NCI-H2196 treated with DMSO at 0.1 percent for 48 hours (cell line): Measurements from ENCODE around the gene GAB3.

Experiments used
- DNase-seq: peaks from one replicate; lab custom pipeline; 2025; ENCODE audit not compliant: unreplicated experiment; lab: John Stamatoyannopoulos, UW

GAB3 gene

GRCh38 chrX:154751203-154751668 is 359 bp upstream of the GAB3 start:
- DNase-seq = no peak

- no peak for DNase-seq
These were observed 1.0 kb downstream of the GAB3 start for GRCh38 chrX:154749856-154750255.

GRCh38 chrX:154748712-154749339 is 2.1 kb downstream of the GAB3 start:
- DNase-seq = peak; percentile 4

DNA sequence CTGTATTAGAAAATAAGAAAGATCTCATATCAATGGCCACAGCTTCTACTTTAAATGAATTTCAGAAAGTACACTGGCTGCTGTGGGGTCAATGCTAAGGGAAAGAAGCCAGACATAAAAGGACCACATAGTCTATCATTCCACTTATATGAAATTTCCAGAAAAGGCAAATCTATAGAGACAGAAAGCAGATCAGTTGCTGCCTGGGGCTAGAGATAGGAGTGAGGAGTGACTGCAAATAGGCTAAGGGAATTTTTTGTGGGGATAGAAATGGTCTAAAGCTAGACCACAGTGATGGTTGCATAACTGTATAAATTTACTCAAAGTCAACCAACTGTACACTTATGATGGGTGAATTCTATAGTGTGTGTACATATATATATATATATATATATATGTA is 8.3 kb downstream of the GAB3 start:
- DNase-seq = no peak

DNA sequence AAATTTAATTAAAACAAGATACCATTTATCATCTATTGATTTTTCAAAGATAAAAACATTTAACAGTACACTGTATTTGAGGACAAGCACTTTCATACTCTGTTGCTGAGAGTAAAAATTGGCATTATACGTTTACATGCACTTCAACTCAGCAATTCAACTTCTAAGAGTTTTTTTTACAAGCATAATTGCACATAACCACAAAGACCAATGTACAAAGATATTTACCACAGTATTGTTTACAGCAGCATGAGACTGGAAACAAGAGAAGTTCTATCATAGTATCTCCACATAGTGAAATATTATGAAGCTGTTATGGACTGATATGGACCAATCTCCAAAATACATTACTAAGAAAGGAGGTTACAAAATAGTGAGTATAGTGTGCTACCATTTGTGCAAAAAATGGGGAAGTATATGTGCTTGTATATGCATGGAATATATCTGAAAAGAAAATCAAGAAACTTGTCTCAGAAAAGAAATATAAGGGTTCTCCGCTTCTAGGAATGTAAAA is 10.9 kb downstream of the GAB3 start:
- DNase-seq = no peak

DNA sequence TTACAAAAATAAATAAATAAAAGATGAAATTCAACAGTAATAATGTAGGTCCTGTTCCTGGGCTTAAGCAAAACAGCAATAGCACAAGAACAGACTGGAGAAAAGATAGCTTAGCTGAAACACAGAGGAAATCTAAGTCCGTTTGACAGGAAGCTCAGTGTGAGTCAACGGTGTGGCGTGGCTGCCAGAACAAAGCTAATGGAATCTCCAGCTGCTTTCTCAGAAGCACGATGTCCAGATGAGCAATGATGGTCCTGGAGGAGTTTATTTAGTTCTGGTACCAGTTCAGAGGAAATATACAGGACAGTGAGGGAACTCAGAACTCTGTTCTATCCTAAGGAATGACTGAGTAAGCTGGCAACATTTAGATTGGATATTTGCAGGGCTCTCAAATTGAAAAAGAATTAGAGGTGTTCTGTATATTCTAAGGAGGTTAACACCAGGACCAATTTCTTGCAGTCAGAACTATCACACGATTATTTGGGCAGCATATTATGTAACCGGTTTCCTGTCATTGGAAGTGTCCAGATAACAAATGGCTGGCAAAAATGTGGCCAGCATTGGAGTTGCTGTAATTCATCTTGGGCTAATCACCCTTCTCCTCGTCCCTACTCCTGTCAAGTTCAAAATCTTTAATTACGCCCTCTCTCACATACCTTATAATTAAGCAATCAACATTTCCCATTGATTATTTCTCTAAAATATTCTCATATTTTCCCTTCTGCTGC is 12.7 kb downstream of the GAB3 start:
- DNase-seq = no peak

DNA sequence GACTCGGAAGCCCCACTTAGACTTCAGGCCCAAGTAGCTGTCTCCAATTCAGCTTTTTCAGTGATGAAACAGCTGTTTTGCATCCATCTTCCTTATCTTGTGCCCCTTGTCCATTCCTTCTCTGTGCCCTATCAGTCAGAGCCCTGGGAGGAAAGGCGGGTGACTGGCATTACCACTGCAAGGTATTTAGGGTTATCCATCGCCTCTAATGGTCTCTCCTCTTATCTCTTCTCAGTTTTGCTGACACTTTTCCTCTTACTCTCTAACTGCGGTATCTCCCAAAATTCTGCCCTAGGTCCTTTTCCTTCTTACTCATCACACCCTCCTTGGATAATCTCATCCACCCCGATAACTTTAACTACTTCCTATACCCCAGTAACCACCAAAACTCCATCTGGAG is 13.7 kb downstream of the GAB3 start:
- DNase-seq = no peak

- no peak for DNase-seq
These were observed 15.0 kb downstream of the GAB3 start for GRCh38 chrX:154735695-154736393.

DNA sequence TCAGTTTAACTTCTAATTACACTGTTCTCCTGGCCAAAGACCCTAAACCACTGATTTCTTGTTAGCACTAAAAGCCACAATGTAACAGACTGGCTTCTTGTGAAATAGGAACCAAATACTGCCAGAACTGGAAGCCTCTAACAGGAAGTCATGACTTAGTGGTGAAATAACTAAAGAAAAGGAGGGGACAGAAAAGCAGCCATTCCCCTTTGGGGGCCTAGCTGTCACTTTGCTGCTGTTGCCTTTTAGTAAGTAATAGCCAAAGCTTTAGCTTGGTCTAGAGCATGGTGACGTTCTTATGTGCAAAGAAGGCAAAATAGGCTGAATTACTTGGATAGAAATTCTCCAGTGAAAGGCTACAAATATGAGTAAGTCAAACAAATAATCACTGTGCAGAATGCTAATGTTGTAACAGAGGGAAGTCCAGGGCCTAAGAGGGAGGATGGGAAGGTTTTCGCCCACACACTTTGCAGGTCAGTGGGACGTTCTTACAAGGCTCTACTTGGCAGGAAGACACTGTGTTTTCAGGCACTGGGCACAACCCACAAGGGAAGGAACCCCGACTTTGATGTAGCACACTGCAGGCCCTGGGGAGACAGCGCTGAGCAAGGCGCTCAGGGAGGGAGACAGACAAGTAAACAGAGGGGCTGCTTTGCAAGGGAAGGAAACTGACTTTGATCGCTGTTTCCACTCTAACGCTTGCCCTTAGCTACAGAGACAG is 16.7 kb downstream of the GAB3 start:
- DNase-seq = no peak

DNA sequence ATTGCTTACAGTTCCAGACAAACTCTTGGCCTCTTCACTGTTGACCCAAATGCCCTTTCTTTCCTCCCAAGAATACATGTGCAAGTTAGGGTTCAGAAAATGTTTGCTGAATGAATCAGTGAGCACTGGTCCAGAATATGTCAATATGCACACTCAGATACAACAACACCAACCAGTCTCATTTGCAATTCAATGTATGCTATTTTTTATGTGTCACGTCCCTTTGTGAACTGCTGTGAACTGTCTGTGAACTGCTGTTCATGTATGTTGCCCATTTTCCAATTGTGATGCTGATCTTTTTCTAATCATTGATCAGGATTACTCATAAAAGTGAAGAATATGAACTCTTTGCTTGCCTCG is 17.8 kb downstream of the GAB3 start:
- no peak for DNase-seq

- no peak for DNase-seq
These were observed 18.3 kb downstream of the GAB3 start for GRCh38 chrX:154732421-154733065.

DNA sequence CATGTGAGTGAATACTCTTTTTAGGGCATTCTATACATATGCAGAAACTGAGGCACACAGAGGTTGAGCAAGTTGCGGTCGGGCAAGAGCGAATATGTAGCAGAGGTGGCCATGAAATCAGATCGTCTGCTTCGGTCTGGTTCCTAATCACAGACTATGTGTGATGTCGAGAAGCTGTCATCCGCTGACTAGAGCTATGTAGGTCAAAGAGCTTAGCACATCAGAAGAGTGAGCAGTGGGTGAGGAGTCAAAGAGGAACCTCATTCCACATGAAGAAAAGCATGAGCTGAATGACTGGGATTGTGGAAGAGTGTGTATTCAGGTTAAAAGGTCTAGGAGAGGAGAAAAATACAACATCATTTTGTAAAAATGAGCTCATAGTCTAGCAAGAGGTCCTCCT is 19.0 kb downstream of the GAB3 start:
- DNase-seq = no peak

- DNase-seq = no peak
These were observed 19.7 kb downstream of the GAB3 start for GRCh38 chrX:154731184-154731583.

GRCh38 chrX:154730253-154730891 is 20.5 kb downstream of the GAB3 start:
- peak; percentile 13 for DNase-seq

- DNase-seq = no peak
These were observed 21.4 kb downstream of the GAB3 start for GRCh38 chrX:154729439-154729838.

GRCh38 chrX:154728431-154729190 is 22.3 kb downstream of the GAB3 start:
- no peak for DNase-seq

DNA sequence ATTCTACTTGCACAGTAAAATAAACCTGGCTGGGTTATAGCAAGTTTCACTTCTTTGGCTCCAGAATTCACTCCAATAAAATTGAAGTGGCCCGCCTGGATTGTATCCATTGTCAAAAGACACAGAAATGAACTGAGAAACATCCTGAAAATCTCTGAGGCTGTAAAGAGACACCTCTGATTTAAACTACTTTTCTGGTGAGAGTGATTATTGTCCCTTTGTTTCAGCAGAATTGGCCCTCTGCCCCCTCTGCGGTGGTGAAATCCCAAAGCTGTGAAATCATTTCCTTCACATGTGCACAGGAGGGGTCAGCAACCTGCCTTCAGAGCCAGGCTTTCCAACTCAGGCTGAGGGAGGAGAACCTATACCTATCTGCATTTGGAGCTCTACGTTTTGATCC is 23.0 kb downstream of the GAB3 start:
- no peak for DNase-seq

DNA sequence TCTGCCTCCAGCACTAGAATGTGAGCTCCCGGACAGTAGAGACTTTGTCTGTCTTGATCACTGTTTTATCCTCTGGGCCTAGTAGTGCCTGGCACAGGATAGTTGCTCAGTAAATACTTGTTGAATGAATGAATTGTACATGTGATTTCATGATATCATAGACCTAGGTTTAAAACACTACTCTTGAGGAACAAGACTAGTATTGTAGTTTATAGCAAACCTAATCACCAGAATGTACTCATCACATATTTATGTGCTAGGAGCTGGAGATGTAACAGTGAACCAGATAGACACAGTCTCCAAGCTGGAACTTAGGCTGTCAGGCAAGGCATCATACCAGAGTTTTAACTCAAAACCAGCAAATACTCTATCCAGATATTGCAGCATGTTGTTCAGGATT is 23.5 kb downstream of the GAB3 start:
- no peak for DNase-seq

DNA sequence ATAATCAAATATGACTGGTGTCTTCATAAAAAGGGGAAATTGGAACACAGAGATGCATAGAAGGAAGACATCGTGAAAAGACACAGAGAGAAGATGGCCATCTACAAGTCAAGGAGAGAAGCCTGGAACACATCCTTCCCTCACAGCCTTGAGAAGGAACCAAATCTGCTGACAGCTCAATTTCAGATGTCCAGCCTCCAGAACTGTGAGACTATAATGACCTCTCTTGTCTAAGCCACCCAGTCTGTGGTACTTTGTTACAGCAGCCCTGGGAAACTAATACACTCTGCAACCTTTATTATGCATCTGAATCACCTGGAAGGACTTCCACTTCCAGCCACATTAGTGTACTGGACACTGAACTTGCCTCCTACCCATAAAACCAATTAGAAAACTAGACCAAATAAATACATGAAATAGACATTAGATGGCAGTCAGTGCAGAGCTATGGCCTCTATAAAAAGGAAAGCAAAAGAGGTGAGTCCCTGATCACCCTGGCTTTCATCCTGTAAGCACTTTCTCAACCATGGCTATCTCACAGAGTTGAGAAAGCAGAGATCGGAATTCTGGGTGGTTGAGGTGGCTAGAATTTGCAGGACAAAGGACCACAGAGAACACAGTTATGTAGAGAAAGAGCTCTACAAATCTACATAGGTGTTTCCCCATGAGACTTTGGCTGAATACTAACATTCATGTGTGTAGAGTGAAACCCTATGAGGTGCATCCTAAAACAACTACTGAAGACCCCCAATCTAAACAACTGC is 25.7 kb downstream of the GAB3 start:
- no peak for DNase-seq
